GM18519 (cell line): Measurements from ENCODE around the gene RNF19B.
A peak's percentile ranks its signal among the peaks of the same experiment; 100 is the strongest.
"Not testable (repeated sequence)": the region's sequence is repeated elsewhere in the genome, so short reads cannot be mapped to it uniquely, and the experiment has no call there.

Experiments
- ATAC-seq: cut with Tn5 transposase; IDR thresholded peaks from one replicate; pipeline ENCODE4 v1.9.1; 2021; ENCODE audit warnings: mild to moderate bottlenecking, moderate library complexity; ENCODE audit not compliant: unreplicated experiment, low FRiP score

Gene RNF19B

GRCh38 chr1:32992489-32993323, 28.1 kb upstream of the RNF19B start:
- peak; percentile 57 for ATAC-seq

- peak; percentile 24 for ATAC-seq
These were observed 27.3 kb upstream of the RNF19B start for GRCh38 chr1:32991819-32992488.

GRCh38 chr1:32991386-32991785, 26.8 kb upstream of the RNF19B start:
- ATAC-seq, result no peak

GRCh38 chr1:32990887-32991286, 26.3 kb upstream of the RNF19B start:
- ATAC-seq, result no peak

- ATAC-seq, result no peak
These were observed 24.8 kb upstream of the RNF19B start for GRCh38 chr1:32989160-32990050.

- no peak for ATAC-seq
These were observed 24.1 kb upstream of the RNF19B start for GRCh38 chr1:32988665-32989064.

GRCh38 chr1:32985226-32985625, 20.6 kb upstream of the RNF19B start:
- no peak for ATAC-seq

GRCh38 chr1:32984455-32985171, 20.0 kb upstream of the RNF19B start:
- ATAC-seq, result no peak

- no peak for ATAC-seq
These were observed 19.5 kb upstream of the RNF19B start for GRCh38 chr1:32984090-32984454.

- no peak for ATAC-seq
These were observed 18.4 kb upstream of the RNF19B start for GRCh38 chr1:32983020-32983419.

- ATAC-seq, result peak; percentile 82
These were observed 16.6 kb upstream of the RNF19B start for GRCh38 chr1:32981003-32981901.

GRCh38 chr1:32980080-32980479, 15.5 kb upstream of the RNF19B start:
- no peak for ATAC-seq

GRCh38 chr1:32978854-32979253, 14.2 kb upstream of the RNF19B start:
- ATAC-seq, result no peak

- no peak for ATAC-seq
These were observed 13.0 kb upstream of the RNF19B start for GRCh38 chr1:32977546-32978087.

- ATAC-seq, result not testable (repeated sequence)
These were observed 10.4 kb upstream of the RNF19B start for GRCh38 chr1:32975055-32975454.

GRCh38 chr1:32973458-32973857, 8.8 kb upstream of the RNF19B start:
- ATAC-seq, result not testable (repeated sequence)

- ATAC-seq, result no peak
These were observed 8.3 kb upstream of the RNF19B start for GRCh38 chr1:32972814-32973428.

GRCh38 chr1:32971576-32971975, 7.0 kb upstream of the RNF19B start:
- no peak for ATAC-seq

- no peak for ATAC-seq
These were observed 6.5 kb upstream of the RNF19B start for GRCh38 chr1:32971156-32971555.
